ENCODE measurements around the gene TTR. TPM values are rescaled to one million over a fixed set of nuclear protein-coding genes. Genes with fewer than 3 reads are reported as not detected.

TTR gene
- total RNA-seq, 1 donor from 2014 or later: not detected

- Mint-ChIP-seq H3K9me3 (ENCODE audit: unreplicated experiment) (no peaks in the 10 kb centered on the region), H3K27me3 (ENCODE audit: unreplicated experiment) (peaks cover 2% of the 10 kb centered on the region), H3K4me3 (ENCODE audit: unreplicated experiment) (no peak overlapping the region), H3K4me1 (ENCODE audit: low read depth, unreplicated experiment) (no peaks in the 10 kb centered on the region), H3K27ac (ENCODE audit: unreplicated experiment) (no peak overlapping the region), H3K36me3 (ENCODE audit: unreplicated experiment) (no peaks in the 10 kb centered on the region)
- DNase-seq: no peak
- TF ChIP-seq, protein P1, sequence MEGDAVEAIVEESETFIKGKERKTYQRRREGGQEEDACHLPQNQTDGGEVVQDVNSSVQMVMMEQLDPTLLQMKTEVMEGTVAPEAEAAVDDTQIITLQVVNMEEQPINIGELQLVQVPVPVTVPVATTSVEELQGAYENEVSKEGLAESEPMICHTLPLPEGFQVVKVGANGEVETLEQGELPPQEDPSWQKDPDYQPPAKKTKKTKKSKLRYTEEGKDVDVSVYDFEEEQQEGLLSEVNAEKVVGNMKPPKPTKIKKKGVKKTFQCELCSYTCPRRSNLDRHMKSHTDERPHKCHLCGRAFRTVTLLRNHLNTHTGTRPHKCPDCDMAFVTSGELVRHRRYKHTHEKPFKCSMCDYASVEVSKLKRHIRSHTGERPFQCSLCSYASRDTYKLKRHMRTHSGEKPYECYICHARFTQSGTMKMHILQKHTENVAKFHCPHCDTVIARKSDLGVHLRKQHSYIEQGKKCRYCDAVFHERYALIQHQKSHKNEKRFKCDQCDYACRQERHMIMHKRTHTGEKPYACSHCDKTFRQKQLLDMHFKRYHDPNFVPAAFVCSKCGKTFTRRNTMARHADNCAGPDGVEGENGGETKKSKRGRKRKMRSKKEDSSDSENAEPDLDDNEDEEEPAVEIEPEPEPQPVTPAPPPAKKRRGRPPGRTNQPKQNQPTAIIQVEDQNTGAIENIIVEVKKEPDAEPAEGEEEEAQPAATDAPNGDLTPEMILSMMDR (IDR thresholded peaks at IDR 0.05; ENCODE audit: partially characterized antibody, unreplicated experiment): no peak
Measured at GRCh38 chr18:31577195-31577594, 14.5 kb upstream of the TTR start.

- no peak overlapping the region for H3K4me3 Mint-ChIP-seq (ENCODE audit: unreplicated experiment)
- DNase-seq: no peak
- H3K9me3 Mint-ChIP-seq (ENCODE audit: unreplicated experiment): no peaks in the 10 kb centered on the region
- H3K27ac Mint-ChIP-seq (ENCODE audit: unreplicated experiment): no peak overlapping the region
- TF ChIP-seq, protein P1 (IDR thresholded peaks at IDR 0.05; ENCODE audit: partially characterized antibody, unreplicated experiment): no peak
- H3K27me3 Mint-ChIP-seq (ENCODE audit: unreplicated experiment): peaks cover 2% of the 10 kb centered on the region
- no peaks in the 10 kb centered on the region for H3K4me1 Mint-ChIP-seq (ENCODE audit: low read depth, unreplicated experiment)
- no peaks in the 10 kb centered on the region for H3K36me3 Mint-ChIP-seq (ENCODE audit: unreplicated experiment)
Measured at GRCh38 chr18:31578126-31578525, 13.6 kb upstream of the TTR start.

DNA sequence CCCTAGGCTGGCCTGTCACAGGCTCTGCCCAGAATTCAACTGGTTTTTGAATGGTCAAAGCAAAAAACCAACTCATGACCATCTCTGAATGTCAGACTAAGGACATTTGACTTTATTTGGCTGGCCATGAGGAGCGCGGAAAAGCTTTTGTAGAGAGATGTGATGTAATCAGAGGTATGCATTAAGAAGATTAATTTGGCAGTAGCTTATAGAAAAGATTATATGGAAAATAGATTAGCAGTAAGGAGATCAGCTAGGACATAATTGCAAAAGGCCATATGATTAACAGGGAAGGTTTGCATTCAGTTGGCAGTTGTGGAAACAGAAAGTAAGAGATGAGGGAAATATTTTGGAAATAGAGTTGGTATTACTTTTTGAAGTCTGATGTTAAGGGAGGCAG, 12.3 kb upstream of the TTR start:
- no peak for DNase-seq
- no peak overlapping the region for H3K27ac Mint-ChIP-seq (ENCODE audit: unreplicated experiment)
- peaks cover 2% of the 10 kb centered on the region for H3K27me3 Mint-ChIP-seq (ENCODE audit: unreplicated experiment)
- no peaks in the 10 kb centered on the region for H3K36me3 Mint-ChIP-seq (ENCODE audit: unreplicated experiment)
- H3K4me3 Mint-ChIP-seq (ENCODE audit: unreplicated experiment): no peak overlapping the region
- H3K4me1 Mint-ChIP-seq (ENCODE audit: low read depth, unreplicated experiment): no peaks in the 10 kb centered on the region
- TF ChIP-seq, protein P1 (IDR thresholded peaks at IDR 0.05; ENCODE audit: partially characterized antibody, unreplicated experiment): no peak
- H3K9me3 Mint-ChIP-seq (ENCODE audit: unreplicated experiment): no peaks in the 10 kb centered on the region

GRCh38 chr18:31581498-31582197, 10.0 kb upstream of the TTR start:
- DNase-seq: no peak
- no peaks in the 10 kb centered on the region for H3K4me1 Mint-ChIP-seq (ENCODE audit: low read depth, unreplicated experiment)
- H3K9me3 Mint-ChIP-seq (ENCODE audit: unreplicated experiment): no peaks in the 10 kb centered on the region
- H3K4me3 Mint-ChIP-seq (ENCODE audit: unreplicated experiment): no peak overlapping the region
- TF ChIP-seq, protein P1 (IDR thresholded peaks at IDR 0.05; ENCODE audit: partially characterized antibody, unreplicated experiment): no peak
- H3K36me3 Mint-ChIP-seq (ENCODE audit: unreplicated experiment): no peaks in the 10 kb centered on the region
- no peaks in the 10 kb centered on the region for H3K27me3 Mint-ChIP-seq (ENCODE audit: unreplicated experiment)
- no peak overlapping the region for H3K27ac Mint-ChIP-seq (ENCODE audit: unreplicated experiment)

DNA sequence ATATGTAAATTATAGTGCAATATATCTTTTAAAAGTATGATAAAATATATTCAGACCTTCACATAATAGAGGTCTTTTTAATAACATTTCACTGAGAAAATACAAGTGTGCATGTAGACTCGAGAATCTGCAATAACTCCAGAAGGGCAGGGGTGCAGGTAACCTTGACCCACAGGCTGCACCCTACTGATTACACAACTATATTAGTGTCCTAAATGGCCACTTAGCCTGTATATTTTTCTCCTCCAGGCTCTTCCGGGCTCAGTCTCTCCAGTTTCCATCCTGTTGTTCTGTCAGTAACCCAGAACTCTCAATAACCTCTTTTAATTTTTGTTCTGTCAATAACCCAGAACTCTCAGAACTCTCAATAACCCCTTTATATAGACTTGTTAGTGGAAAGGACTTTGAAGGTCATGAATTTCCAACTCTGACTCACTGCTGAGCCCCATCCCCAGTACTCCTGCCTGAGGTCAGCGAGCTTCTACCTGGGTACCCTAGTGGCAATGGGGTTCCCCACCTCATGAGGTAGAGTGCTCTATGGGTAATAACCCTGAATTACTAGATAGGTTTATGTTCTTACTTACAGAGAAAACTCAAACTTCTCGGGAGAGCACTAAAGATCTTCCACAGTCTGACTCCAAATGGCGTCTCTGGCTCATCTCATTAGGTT, 8.4 kb upstream of the TTR start:
- H3K4me3 Mint-ChIP-seq (ENCODE audit: unreplicated experiment): no peak overlapping the region
- no peaks in the 10 kb centered on the region for H3K9me3 Mint-ChIP-seq (ENCODE audit: unreplicated experiment)
- no peaks in the 10 kb centered on the region for H3K27me3 Mint-ChIP-seq (ENCODE audit: unreplicated experiment)
- H3K4me1 Mint-ChIP-seq (ENCODE audit: low read depth, unreplicated experiment): no peaks in the 10 kb centered on the region
- no peaks in the 10 kb centered on the region for H3K36me3 Mint-ChIP-seq (ENCODE audit: unreplicated experiment)
- H3K27ac Mint-ChIP-seq (ENCODE audit: unreplicated experiment): no peak overlapping the region
- no peak for DNase-seq
- TF ChIP-seq, protein P1 (IDR thresholded peaks at IDR 0.05; ENCODE audit: partially characterized antibody, unreplicated experiment): no peak
